ENCODE results near the gene MAP2K4. TPM values are rescaled to one million over a fixed set of nuclear protein-coding genes. Genes with fewer than 3 reads are reported as not detected.

Gene MAP2K4
- total RNA-seq, 1 experiment from 2014 or later = 46.1 TPM

DNA sequence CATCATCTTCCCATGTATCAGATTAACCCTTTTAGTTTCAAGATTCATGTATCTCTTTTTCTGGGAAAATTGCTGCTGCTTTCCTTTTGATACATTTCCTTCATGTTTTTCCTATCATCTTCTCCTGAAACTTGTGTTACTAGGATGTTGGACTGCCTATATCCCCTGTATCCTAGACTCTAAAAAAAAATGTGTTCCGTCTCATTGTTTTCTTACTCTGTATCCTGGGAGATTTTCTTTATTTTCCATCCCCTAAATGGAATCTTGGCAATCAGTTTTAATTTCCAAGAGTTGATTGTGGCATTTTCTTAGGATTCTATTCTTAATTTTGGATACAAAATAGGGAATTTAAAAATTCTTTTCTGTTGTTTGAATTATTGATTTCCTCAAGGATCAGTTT lies 36.8 kb downstream of the MAP2K4 start:
- H3K9ac ChIP-seq (ENCODE audit: extremely low read depth, insufficient read length, low read length) = no peak overlapping the region
- no peak overlapping the region for H2BK120ac ChIP-seq (ENCODE audit: low read depth, low read length, poor library complexity, severe bottlenecking)
- TF ChIP-seq, protein P1, sequence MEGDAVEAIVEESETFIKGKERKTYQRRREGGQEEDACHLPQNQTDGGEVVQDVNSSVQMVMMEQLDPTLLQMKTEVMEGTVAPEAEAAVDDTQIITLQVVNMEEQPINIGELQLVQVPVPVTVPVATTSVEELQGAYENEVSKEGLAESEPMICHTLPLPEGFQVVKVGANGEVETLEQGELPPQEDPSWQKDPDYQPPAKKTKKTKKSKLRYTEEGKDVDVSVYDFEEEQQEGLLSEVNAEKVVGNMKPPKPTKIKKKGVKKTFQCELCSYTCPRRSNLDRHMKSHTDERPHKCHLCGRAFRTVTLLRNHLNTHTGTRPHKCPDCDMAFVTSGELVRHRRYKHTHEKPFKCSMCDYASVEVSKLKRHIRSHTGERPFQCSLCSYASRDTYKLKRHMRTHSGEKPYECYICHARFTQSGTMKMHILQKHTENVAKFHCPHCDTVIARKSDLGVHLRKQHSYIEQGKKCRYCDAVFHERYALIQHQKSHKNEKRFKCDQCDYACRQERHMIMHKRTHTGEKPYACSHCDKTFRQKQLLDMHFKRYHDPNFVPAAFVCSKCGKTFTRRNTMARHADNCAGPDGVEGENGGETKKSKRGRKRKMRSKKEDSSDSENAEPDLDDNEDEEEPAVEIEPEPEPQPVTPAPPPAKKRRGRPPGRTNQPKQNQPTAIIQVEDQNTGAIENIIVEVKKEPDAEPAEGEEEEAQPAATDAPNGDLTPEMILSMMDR (conservative IDR thresholded peaks at IDR 0.05) = no peak
- no peak overlapping the region for H2BK20ac ChIP-seq (ENCODE audit: low read depth, low read length, poor library complexity, severe bottlenecking)
- no peaks in the 10 kb centered on the region for H3K79me1 ChIP-seq (ENCODE audit: insufficient read depth, low read depth, low read length, poor library complexity, severe bottlenecking)
- H3K56ac ChIP-seq (ENCODE audit: insufficient read length, low read depth, low read length) = no peak overlapping the region
- no CpG with 5 or more reads among the region's 1 CpG for WGBS (ENCODE audit: extremely low coverage, insufficient read length, low lambda C conversion rate)
- no peaks in the 10 kb centered on the region for H3K23me2 ChIP-seq (ENCODE audit: insufficient read length, low read depth, low read length, poor library complexity, severe bottlenecking)
- H3K18ac ChIP-seq (ENCODE audit: insufficient read length, low read depth, low read length) = no peak overlapping the region
- no peak overlapping the region for H2BK15ac ChIP-seq (ENCODE audit: low read depth, low read length)
- no peaks in the 10 kb centered on the region for H3K9me3 Mint-ChIP-seq
- H3T11ph ChIP-seq (ENCODE audit: low read length) = no peak overlapping the region
- no peak overlapping the region for H2AFZ ChIP-seq (ENCODE audit: low read length)
- no peak overlapping the region for H4K8ac ChIP-seq (replicated peaks; ENCODE audit: insufficient read length, low read depth, low read length)
- no peak overlapping the region for H3K27ac ChIP-seq (ENCODE audit: insufficient read length, low read depth, low read length)
- peaks cover 0 to 10% (median 2%) of the 10 kb centered on the region in 3 experiments; a peak in 3 of 7 replicates for H3K36me3 Mint-ChIP-seq (ENCODE audit: insufficient read depth in 1 of 3, low read depth in 3 of 3)
- H3K23ac ChIP-seq (ENCODE audit: insufficient read length, low read depth, low read length) = no peak overlapping the region
- H3K4ac ChIP-seq (ENCODE audit: low read depth, low read length) = no peak overlapping the region
- H2BK12ac ChIP-seq (ENCODE audit: insufficient read length, low read depth, low read length) = no peak overlapping the region
- H3K4me3 Mint-ChIP-seq = no peak overlapping the region
- no peak overlapping the region for H3K14ac ChIP-seq (ENCODE audit: insufficient read depth, low read length)
- H4K91ac ChIP-seq (ENCODE audit: insufficient read length, low read depth, low read length) = no peak overlapping the region
- no peaks in the 10 kb centered on the region for H4K20me1 ChIP-seq (ENCODE audit: control insufficient read depth, insufficient read depth, insufficient read length)
- no peak for DNase-seq
- no peaks in the 10 kb centered on the region for H3K9me3 ChIP-seq (ENCODE audit: control insufficient read depth, low read depth, low read length)
- no peaks in the 10 kb centered on the region for H3K27me3 ChIP-seq (ENCODE audit: insufficient read depth, low read length)
- H2AK5ac ChIP-seq (ENCODE audit: insufficient read length, low read length) = no peak overlapping the region
- H3K4me2 ChIP-seq (ENCODE audit: insufficient read depth, insufficient read length, low read length) = no peak overlapping the region
- peak overlapping the region in 1 of 3 experiments; percentile 71; a peak in 1 of 7 replicates for H3K27ac Mint-ChIP-seq
- H4K5ac ChIP-seq (ENCODE audit: insufficient read length, low read depth, low read length) = no peak overlapping the region
- H3K79me2 ChIP-seq (ENCODE audit: insufficient read depth, low read length) = no peaks in the 10 kb centered on the region; the same call in 1 of the 2 replicates
- no peaks in the 10 kb centered on the region for H3K27me3 Mint-ChIP-seq (ENCODE audit: low read depth)
- peaks cover 35 to 40% of the 10 kb centered on the region in 2 experiments for H3K4me1 Mint-ChIP-seq
- H3K4me1 ChIP-seq (ENCODE audit: insufficient read depth, low read length) = no peaks in the 10 kb centered on the region
- H2BK5ac ChIP-seq (ENCODE audit: insufficient read length, low read length) = no peak overlapping the region

Data from H9 (cell line).